HEK293 (cell line): Measurements from ENCODE around the gene ADRA2B.
"Not testable (repeated sequence)": the region's sequence is repeated elsewhere in the genome, so short reads cannot be mapped to it uniquely, and the experiment has no call there.

Source experiments
- CTCF ChIA-PET: fragments of 350-600 bp; formaldehyde crosslinking; extraction: SDS; loops from one replicate; lab custom pipeline; 2021; ENCODE audit warnings: antibody characterized with exemption; lab: Yijun Ruan, JAX
- POLR2A ChIA-PET: fragments of 300-600 bp; formaldehyde crosslinking; extraction: SDS; loops from one replicate; lab custom pipeline; 2020; ENCODE audit warnings: antibody characterized with exemption, inconsistent platforms; lab: Yijun Ruan, JAX
- H3K27ac ChIP-seq: fragments of 200-500 bp; sonication (Bioruptor generic); 2 replicates; pipeline ENCODE4 v1.5.1; 2014; ENCODE audit warnings: low read depth, low read length, control low read depth, inconsistent platforms; ENCODE audit errors: extremely low read depth
- H3K36me3 ChIP-seq, 2 experiments: fragments of 200-500 bp in 1 of 2; sonication (Bioruptor generic) in 1 of 2; 1 replicate in 1 of 2; 2 replicates in 1 of 2; pipeline ENCODE4 v1.5.1; 2014 to 2017; ENCODE audit warnings: inconsistent platforms in 2 of 2, low read length in 2 of 2; ENCODE audit not compliant: control insufficient read depth in 2 of 2, insufficient read depth in 1 of 2
- H3K4me1 ChIP-seq: fragments of 200-500 bp; sonication (Bioruptor generic); 2 replicates; pipeline ENCODE4 v1.5.1; 2014; ENCODE audit warnings: mild to moderate bottlenecking, low read length, inconsistent platforms; ENCODE audit not compliant: control insufficient read depth, insufficient read depth
- H3K4me3 ChIP-seq: 2 replicates; pipeline ENCODE4 v1.5.1; 2011; ENCODE audit warnings: low read depth, mild to moderate bottlenecking, control low read depth, low read length, moderate library complexity
- H3K9me3 ChIP-seq: fragments of 200-500 bp; sonication (Bioruptor generic); 2 replicates; pipeline ENCODE4 v1.5.1; 2014; ENCODE audit warnings: low read depth, low read length, inconsistent platforms; ENCODE audit not compliant: control insufficient read depth, insufficient read depth
- OVOL3 ChIP-seq: fragments of 450-650 bp; formaldehyde crosslinking; IDR thresholded peaks from 2 replicates; pipeline ENCODE4 v1.5.1; 2016; ENCODE audit warnings: missing biosample characterization, missing genetic modification characterization
- ZFP3 ChIP-seq: fragments of 450-650 bp; formaldehyde crosslinking; IDR thresholded peaks from 2 replicates; pipeline ENCODE4 v1.5.1; 2016; ENCODE audit warnings: low read depth, missing biosample characterization, missing genetic modification characterization
- ZNF132 ChIP-seq: fragments of 450-650 bp; formaldehyde crosslinking; IDR thresholded peaks from 2 replicates; pipeline ENCODE4 v1.5.1; 2017; ENCODE audit warnings: missing biosample characterization, missing genetic modification characterization, borderline replicate concordance
- ZNF324 ChIP-seq: fragments of 450-650 bp; formaldehyde crosslinking; IDR thresholded peaks from 2 replicates; pipeline ENCODE4 v1.5.1; 2016; ENCODE audit warnings: missing biosample characterization, missing genetic modification characterization
- ZNF626 ChIP-seq: fragments of 450-650 bp; sonication (Bioruptor Pico); formaldehyde crosslinking; IDR thresholded peaks from 2 replicates; pipeline ENCODE4 v1.5.1; 2018; ENCODE audit warnings: missing biosample characterization, missing genetic modification characterization, inconsistent platforms
- ZSCAN16 ChIP-seq: fragments of 450-650 bp; formaldehyde crosslinking; IDR thresholded peaks from 2 replicates; pipeline ENCODE4 v1.5.1; 2016; ENCODE audit warnings: missing biosample characterization, missing genetic modification characterization
- TF ChIP-seq, protein P1 (sequence below): fragments of 450-650 bp; formaldehyde crosslinking; IDR thresholded peaks from 2 replicates; pipeline ENCODE4 v1.5.1; 2016; ENCODE audit warnings: missing biosample characterization, missing genetic modification characterization
- TF ChIP-seq, protein P2 (sequence below): fragments of 450-650 bp; formaldehyde crosslinking; IDR thresholded peaks from 2 replicates; pipeline ENCODE4 v1.5.1; 2016; ENCODE audit warnings: missing biosample characterization, missing genetic modification characterization
- TF ChIP-seq, protein P3 (sequence below): fragments of 450-650 bp; formaldehyde crosslinking; IDR thresholded peaks from 2 replicates; pipeline ENCODE4 v1.5.1; 2016; ENCODE audit warnings: missing biosample characterization, missing genetic modification characterization

ADRA2B gene

DNA sequence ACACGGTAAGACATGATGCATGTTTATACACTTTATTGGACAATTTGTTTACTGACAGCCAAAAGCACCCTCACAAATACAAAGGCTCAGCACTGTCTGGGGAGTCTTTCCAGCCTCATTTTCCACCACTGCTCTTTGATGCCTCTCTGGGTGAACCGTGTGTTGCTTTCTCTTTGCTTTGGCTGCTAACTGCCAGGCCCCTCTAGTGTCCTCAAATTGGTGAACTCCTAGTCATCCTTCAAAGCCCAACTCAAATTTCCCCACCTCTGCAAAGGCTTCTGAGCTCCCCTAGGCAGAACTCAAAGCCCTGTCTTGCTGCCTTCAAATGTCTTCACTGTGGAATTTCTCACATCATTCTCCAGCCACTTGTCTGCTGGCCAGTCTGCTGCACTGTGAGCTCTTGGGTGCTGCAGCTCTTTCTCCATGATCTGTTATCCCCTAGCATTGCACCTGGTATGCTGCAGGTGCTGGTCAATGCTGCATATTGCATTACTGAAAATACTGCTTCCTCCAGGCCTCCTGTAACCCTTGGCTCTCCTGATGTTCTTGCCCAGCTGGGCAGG, 49.2 kb downstream of the ADRA2B start:
- CTCF ChIA-PET: interaction anchor here (0.6 kb wide), 1 partner anchor 72 kb away, joined by 3 read pairs; no protein-coding TSS in a partner anchor
- H3K4me1 ChIP-seq, POLR2A ChIA-PET, H3K36me3 ChIP-seq, H3K9me3 ChIP-seq, H3K4me3 ChIP-seq, H3K27ac ChIP-seq: not testable (repeated sequence)
- peak; percentile 64; the same call in 1 of the 2 replicates for TF ChIP-seq ZFP3 (tag by site-specific recombination)

DNA sequence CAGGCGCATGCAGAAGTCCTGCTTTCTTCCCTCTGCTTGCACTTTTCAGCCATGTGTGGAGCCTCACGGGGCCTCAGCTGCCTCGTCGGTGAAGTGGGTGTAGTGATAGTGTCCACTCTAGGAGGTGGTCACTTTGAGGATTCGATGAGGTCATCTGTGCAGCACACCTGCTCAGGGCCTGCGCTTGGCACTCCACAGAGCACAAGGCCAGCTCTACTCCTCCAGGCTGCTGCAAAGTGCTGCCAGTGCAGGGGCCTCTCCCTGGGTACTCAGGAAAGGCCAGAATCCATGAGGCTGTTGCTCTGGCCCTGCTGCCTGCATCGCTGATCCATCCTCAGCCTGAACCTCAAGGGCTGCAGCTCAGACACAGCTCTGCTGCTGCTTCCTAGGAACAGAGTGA, 49.9 kb downstream of the ADRA2B start:
- POLR2A ChIA-PET, H3K27ac ChIP-seq, H3K9me3 ChIP-seq, H3K36me3 ChIP-seq, CTCF ChIA-PET, H3K4me3 ChIP-seq, H3K4me1 ChIP-seq: not testable (repeated sequence)

DNA sequence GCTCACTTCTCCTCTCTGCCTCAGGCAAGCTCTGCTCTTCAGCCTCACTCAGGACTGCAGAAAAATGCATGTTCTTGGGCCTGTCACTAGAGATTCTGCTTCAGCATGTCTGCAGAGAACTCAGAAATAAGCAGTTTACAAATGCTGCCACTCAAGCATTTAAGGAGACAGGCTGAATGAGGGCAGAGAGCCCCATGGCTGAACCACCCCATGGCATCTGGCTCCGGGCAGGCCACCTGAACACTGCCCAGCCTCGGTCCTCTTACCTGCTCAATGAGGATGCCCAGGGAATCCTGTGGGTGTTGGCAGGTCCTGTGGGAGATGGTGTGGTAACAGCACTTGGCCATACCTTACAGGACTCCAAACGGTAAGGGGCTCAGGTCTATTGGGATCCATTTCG, 50.4 kb downstream of the ADRA2B start:
- H3K4me3 ChIP-seq, POLR2A ChIA-PET, H3K27ac ChIP-seq, H3K9me3 ChIP-seq, H3K4me1 ChIP-seq, H3K36me3 ChIP-seq: not testable (repeated sequence)
- CTCF ChIA-PET: interaction anchor here (0.9 kb wide), 1 partner anchor 108 kb away, joined by 3 read pairs; no protein-coding TSS in a partner anchor

DNA sequence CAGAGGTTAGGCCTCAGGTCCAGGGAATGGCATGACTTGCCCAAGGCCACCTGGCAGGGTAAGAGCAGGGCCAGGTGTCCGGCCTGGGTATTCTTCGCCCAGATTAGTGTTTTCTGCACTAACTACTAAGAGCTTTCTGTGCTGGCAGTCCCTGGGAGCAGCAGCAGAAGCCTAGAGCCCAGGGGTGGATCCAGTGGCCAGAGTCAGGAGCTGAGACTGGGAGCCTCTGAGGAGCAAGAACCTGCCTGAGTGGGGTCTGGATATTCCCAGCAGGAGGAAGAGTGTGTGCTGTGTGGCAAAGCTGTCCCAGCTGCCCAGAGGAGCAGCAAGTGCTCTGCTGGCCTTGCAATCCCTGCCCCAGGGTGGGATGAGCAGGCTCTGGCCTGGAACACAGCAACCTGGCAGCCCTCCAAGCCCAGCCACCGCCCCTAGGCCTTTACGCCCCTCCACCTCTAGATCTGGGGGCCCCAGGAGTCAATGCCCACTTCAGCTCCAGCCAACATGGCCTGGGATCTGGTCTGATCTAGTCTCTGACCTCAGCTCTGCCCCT, 50.9 kb downstream of the ADRA2B start:
- TF ChIP-seq, protein P1, sequence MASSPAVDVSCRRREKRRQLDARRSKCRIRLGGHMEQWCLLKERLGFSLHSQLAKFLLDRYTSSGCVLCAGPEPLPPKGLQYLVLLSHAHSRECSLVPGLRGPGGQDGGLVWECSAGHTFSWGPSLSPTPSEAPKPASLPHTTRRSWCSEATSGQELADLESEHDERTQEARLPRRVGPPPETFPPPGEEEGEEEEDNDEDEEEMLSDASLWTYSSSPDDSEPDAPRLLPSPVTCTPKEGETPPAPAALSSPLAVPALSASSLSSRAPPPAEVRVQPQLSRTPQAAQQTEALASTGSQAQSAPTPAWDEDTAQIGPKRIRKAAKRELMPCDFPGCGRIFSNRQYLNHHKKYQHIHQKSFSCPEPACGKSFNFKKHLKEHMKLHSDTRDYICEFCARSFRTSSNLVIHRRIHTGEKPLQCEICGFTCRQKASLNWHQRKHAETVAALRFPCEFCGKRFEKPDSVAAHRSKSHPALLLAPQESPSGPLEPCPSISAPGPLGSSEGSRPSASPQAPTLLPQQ (tag by site-specific recombination): no peak
- TF ChIP-seq OVOL3 (tag by site-specific recombination) (no peak), ZNF626 (tag by site-specific recombination) (no peak), ZNF132 (no peak), ZSCAN16 (no peak), ZNF324 (no peak)
- TF ChIP-seq, protein P2, sequence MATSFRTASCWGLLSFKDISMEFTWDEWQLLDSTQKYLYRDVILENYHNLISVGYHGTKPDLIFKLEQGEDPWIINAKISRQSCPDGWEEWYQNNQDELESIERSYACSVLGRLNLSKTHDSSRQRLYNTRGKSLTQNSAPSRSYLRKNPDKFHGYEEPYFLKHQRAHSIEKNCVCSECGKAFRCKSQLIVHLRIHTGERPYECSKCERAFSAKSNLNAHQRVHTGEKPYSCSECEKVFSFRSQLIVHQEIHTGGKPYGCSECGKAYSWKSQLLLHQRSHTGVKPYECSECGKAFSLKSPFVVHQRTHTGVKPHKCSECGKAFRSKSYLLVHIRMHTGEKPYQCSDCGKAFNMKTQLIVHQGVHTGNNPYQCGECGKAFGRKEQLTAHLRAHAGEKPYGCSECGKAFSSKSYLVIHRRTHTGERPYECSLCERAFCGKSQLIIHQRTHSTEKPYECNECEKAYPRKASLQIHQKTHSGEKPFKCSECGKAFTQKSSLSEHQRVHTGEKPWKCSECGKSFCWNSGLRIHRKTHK: no peak
- TF ChIP-seq, protein P3, sequence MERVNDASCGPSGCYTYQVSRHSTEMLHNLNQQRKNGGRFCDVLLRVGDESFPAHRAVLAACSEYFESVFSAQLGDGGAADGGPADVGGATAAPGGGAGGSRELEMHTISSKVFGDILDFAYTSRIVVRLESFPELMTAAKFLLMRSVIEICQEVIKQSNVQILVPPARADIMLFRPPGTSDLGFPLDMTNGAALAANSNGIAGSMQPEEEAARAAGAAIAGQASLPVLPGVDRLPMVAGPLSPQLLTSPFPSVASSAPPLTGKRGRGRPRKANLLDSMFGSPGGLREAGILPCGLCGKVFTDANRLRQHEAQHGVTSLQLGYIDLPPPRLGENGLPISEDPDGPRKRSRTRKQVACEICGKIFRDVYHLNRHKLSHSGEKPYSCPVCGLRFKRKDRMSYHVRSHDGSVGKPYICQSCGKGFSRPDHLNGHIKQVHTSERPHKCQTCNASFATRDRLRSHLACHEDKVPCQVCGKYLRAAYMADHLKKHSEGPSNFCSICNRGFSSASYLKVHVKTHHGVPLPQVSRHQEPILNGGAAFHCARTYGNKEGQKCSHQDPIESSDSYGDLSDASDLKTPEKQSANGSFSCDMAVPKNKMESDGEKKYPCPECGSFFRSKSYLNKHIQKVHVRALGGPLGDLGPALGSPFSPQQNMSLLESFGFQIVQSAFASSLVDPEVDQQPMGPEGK (tag by site-specific recombination): no peak
- CTCF ChIA-PET: interaction anchor here (0.9 kb wide), 1 partner anchor 109 kb away, joined by 3 read pairs; no protein-coding TSS in a partner anchor

More for the DNA sequence above, 50.9 kb downstream of the ADRA2B start:
- Histone ChIP-seq H3K4me3 (no peak overlapping the region), H3K36me3 (no peaks in the 10 kb centered on the region), H3K27ac (no peak overlapping the region), H3K4me1 (no peaks in the 10 kb centered on the region), H3K9me3 (no peaks in the 10 kb centered on the region)
- POLR2A ChIA-PET: no interaction called here
